Right lobe of liver (tissue), 6 donors: ENCODE data around the gene CLEC3B. TPM values are rescaled to one million over a fixed set of nuclear protein-coding genes. Genes with fewer than 3 reads are reported as not detected.

Source experiments
- ATAC-seq, 4 donors: fragments of 200-7000 bp; cut with Tn5 transposase; one replicate each; pipeline ENCODE4 v1.9.1; 2020; ENCODE audit warnings: mild to moderate bottlenecking in 4 of 4, moderate library complexity in 4 of 4
- DNase-seq, 3 donors: peaks; one replicate each; pipeline ENCODE4 v3.0.0-alpha.2; 2020
- H3K27ac ChIP-seq, 3 donors: fragments of 200-600 bp; one replicate each; pipeline ENCODE4 v1.8.0; 2022
- H3K27me3 ChIP-seq, 2 donors: fragments of 200-600 bp; one replicate each; pipeline ENCODE4 v1.8.0; 2022
- H3K36me3 ChIP-seq, 4 donors: fragments of 200-600 bp; sonication (generic) in 1 of 4; one replicate each; pipeline versions ENCODE4 v1.5.1 to v1.8.0; 2017 to 2022; ENCODE audit warnings: control low read depth in 1 of 4
- H3K4me1 ChIP-seq, 4 donors: fragments of 200-600 bp; sonication (generic) in 1 of 4; one replicate each; pipeline versions ENCODE4 v1.5.1 to v1.8.0; 2017 to 2022; ENCODE audit warnings: control low read depth in 1 of 4
- H3K4me3 ChIP-seq, 3 donors: fragments of 200-600 bp; one replicate each; pipeline ENCODE4 v1.8.0; 2022
- H3K9me3 ChIP-seq, 4 donors: fragments of 200-600 bp; sonication (generic) in 1 of 4; one replicate each; pipeline versions ENCODE4 v1.5.1 to v1.8.0; 2017 to 2022; ENCODE audit warnings: control low read depth in 1 of 4
- POLR2A ChIP-seq: fragments of 450-650 bp; IDR thresholded peaks from one replicate; pipeline ENCODE4 v1.6.1; 2017; ENCODE audit warnings: antibody characterized with exemption, mild to moderate bottlenecking
- WGBS: methylation state at CpG from one replicate; pipeline ENCODE4 v1.1.6; 2018; ENCODE audit warnings: low coverage, low lambda C conversion rate; ENCODE audit not compliant: insufficient coverage; ENCODE audit errors: missing lambda C conversion rate; 5-methylcytosine and 5-hydroxymethylcytosine counted together
- intact Hi-C, 2 donors: fragments of 100-400 bp; cut with DNase I; formaldehyde crosslinking; loops; one replicate each; pipeline versions ENCODE4 v1.11.2 to v1.14.1; 2022
- total RNA-seq, 6 experiments: library from RNA; depleted of rRNA in 2 of 6; stranded (reverse); fragments of >200 nt in 2 of 6; fragmentation: NEBNext Ultra II Directional in 3 of 6; extraction: Animal tissue kit (Norgen Biotek cat#: 25700) in 3 of 6; gene quantifications; one replicate each; pipeline versions ENCODE4 v1.1.0 to v1.2.4, GENCODE V29; 2016 to 2023
- TF ChIP-seq, protein P1 (sequence below), 4 donors: fragments of 200-600 bp in 3 of 4; fragments of 450-650 bp in 1 of 4; IDR thresholded peaks; one replicate each; pipeline versions ENCODE4 v1.5.1 to v1.8.0; 2016 to 2022; ENCODE audit warnings: antibody characterized with exemption in 4 of 4, mild to moderate bottlenecking in 2 of 4
- donor health status: DM: no; HTN: yes; CAD: no.
- donor health status: DM: no; HTN: no; CAD: no.
- donor health status: DM: no; HTN: no; CAD: no.
- donor health status: DM: no; HTN: yes; CAD: no.
- donor health status: DM: no; HTN: yes; CAD: no.

CLEC3B gene
- total RNA-seq, 6 experiments from 2014 or later, result 14.4 to 22.1 (median 19.6) TPM

DNA sequence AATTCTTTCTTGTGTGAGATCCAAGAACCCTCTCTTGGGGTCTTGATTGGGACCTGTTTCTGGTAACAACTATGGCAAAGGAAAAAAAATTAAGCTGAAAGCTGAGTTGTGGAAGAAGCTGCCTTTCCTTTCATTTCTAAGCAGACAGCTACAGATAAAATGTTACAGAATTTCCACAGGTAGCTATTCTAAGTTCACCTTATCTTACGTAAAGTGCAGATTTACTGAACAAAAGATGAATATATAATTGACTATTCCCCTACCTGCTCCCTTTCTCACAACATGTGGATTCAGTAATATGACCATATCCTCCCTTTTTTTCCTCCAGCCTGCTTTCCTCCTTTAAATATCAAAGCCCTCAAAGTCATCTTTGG is 36.6 kb downstream of the CLEC3B start:
- ATAC-seq (no peak), DNase-seq (no peak)
- intact Hi-C loops, result no loop called here
- Histone ChIP-seq H3K27ac (peak overlapping the region in 1 of 3 donors; percentile 8), H3K4me3 (no peak overlapping the region), H3K9me3 (no peaks in the 10 kb centered on the region), H3K27me3 (no peaks in the 10 kb centered on the region), H3K4me1 (no peaks in the 10 kb centered on the region), H3K36me3 (no peaks in the 10 kb centered on the region)
- 90% methylated on average over 1 of the region's 1 CpG for WGBS
- TF ChIP-seq POLR2A, result no peak
- TF ChIP-seq, protein P1, sequence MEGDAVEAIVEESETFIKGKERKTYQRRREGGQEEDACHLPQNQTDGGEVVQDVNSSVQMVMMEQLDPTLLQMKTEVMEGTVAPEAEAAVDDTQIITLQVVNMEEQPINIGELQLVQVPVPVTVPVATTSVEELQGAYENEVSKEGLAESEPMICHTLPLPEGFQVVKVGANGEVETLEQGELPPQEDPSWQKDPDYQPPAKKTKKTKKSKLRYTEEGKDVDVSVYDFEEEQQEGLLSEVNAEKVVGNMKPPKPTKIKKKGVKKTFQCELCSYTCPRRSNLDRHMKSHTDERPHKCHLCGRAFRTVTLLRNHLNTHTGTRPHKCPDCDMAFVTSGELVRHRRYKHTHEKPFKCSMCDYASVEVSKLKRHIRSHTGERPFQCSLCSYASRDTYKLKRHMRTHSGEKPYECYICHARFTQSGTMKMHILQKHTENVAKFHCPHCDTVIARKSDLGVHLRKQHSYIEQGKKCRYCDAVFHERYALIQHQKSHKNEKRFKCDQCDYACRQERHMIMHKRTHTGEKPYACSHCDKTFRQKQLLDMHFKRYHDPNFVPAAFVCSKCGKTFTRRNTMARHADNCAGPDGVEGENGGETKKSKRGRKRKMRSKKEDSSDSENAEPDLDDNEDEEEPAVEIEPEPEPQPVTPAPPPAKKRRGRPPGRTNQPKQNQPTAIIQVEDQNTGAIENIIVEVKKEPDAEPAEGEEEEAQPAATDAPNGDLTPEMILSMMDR (IDR thresholded peaks at IDR 0.05), result no peak

- no peak for DNase-seq
- peak overlapping the region in 2 of 3 donors; percentile 41 to 43 for H3K27ac ChIP-seq
- H3K36me3 ChIP-seq, result no peaks in the 10 kb centered on the region
- no peaks in the 10 kb centered on the region for H3K9me3 ChIP-seq
- H3K4me3 ChIP-seq, result no peak overlapping the region
- ATAC-seq, result peak; percentile 65 to 77 (median 68)
- no peaks in the 10 kb centered on the region for H3K4me1 ChIP-seq
- no peak for TF ChIP-seq POLR2A
- TF ChIP-seq, protein P1 (IDR thresholded peaks at IDR 0.05), result no peak
- no peaks in the 10 kb centered on the region for H3K27me3 ChIP-seq
- WGBS, result 23% methylated on average over 12 of the region's 12 CpGs
- intact Hi-C loops, result no loop called here
Measured at GRCh38 chr3:45064512-45065372, 38.6 kb downstream of the CLEC3B start.

DNA sequence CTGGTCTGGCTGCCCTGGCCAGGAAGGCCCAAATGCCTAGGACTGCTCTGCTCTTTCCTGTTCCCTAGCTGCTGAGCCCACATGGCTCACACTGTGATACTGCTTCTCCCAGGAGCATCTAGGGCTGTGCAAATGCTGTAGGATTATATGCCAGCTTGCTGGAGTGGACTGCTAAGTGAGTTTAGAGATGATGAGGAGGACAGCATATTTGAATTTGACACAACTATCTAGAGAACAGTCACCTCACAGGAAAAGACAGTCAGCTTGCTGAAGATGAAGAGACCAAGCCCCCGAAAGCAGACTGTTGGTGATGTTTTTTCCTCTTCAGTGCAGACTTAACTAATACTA is 39.2 kb downstream of the CLEC3B start:
- ATAC-seq, result peak in 1 of 4 donors; percentile 10
- no peaks in the 10 kb centered on the region for H3K9me3 ChIP-seq
- DNase-seq, result no peak
- TF ChIP-seq, protein P1 (IDR thresholded peaks at IDR 0.05), result no peak
- TF ChIP-seq POLR2A, result no peak
- no peak overlapping the region for H3K4me3 ChIP-seq
- no peaks in the 10 kb centered on the region for H3K4me1 ChIP-seq
- H3K36me3 ChIP-seq, result no peaks in the 10 kb centered on the region
- peak overlapping the region in 2 of 3 donors; percentile 41 to 43 for H3K27ac ChIP-seq
- H3K27me3 ChIP-seq, result no peaks in the 10 kb centered on the region
- 86% methylated on average over 1 of the region's 1 CpG for WGBS
- intact Hi-C loops, result no loop called here

- 75% methylated on average over 1 of the region's 3 CpGs for WGBS
- Histone ChIP-seq H3K36me3 (no peaks in the 10 kb centered on the region), H3K4me3 (no peak overlapping the region), H3K4me1 (no peaks in the 10 kb centered on the region), H3K27me3 (no peaks in the 10 kb centered on the region), H3K27ac (no peak overlapping the region), H3K9me3 (no peaks in the 10 kb centered on the region)
- DNase-seq (no peak), ATAC-seq (no peak)
- intact Hi-C loops, result no loop called here
- TF ChIP-seq, protein P1 (IDR thresholded peaks at IDR 0.05), result no peak
Measured at GRCh38 chr3:45066109-45066801, 40.2 kb downstream of the CLEC3B start.
